Fibroblast of lung (primary cell): ENCODE measurements around the gene TMC5. TPM values are rescaled to one million over a fixed set of nuclear protein-coding genes. Genes with fewer than 3 reads are reported as not detected.

ENCODE experiments used
- DNase-seq, 2 donors: peaks; one replicate each; pipeline versions ENCODE4 v3.0.0 to v3.0.0-alpha.2; 2010; ENCODE audit warnings: low read depth in 2 of 2
- H2AFZ ChIP-seq: 2 replicates; pipeline ENCODE4 v1.5.1; 2012; ENCODE audit warnings: low read length, control low read depth, inconsistent platforms
- H3K27ac ChIP-seq: 2 replicates; pipeline ENCODE4 v1.5.1; 2011; ENCODE audit warnings: low read length, control low read depth; ENCODE audit not compliant: insufficient read depth
- H3K27me3 ChIP-seq: 2 replicates; pipeline ENCODE4 v1.5.1; 2011; ENCODE audit warnings: mild to moderate bottlenecking, low read length; ENCODE audit not compliant: control insufficient read depth, insufficient read depth
- H3K36me3 ChIP-seq: 2 replicates; pipeline ENCODE4 v1.5.1; 2011; ENCODE audit warnings: low read length; ENCODE audit not compliant: control insufficient read depth, insufficient read depth
- H3K4me1 ChIP-seq: 2 replicates; pipeline ENCODE4 v1.5.1; 2011; ENCODE audit warnings: low read length; ENCODE audit not compliant: control insufficient read depth, insufficient read depth; ENCODE audit errors: extremely low read depth
- H3K4me2 ChIP-seq: 2 replicates; pipeline ENCODE4 v1.5.1; 2011; ENCODE audit warnings: low read length, control low read depth; ENCODE audit not compliant: insufficient read depth; ENCODE audit errors: extremely low read depth
- H3K4me3 ChIP-seq, 4 experiments: fragments of 200-600 bp in 1 of 4; sonication (generic) in 1 of 4; replicated peaks in 1 of 4; 2 replicates each; pipeline ENCODE4 v1.5.1; 2011 to 2016; ENCODE audit warnings: low read length in 4 of 4, low read depth in 3 of 4, mild to moderate bottlenecking in 3 of 4, control low read depth in 2 of 4, inconsistent platforms in 1 of 4, mixed read lengths in 1 of 4; ENCODE audit not compliant: insufficient read depth in 1 of 4; ENCODE audit errors: control extremely low read depth in 1 of 4
- H3K79me2 ChIP-seq: 2 replicates; pipeline ENCODE4 v1.5.1; 2012; ENCODE audit warnings: mild to moderate bottlenecking, low read length, inconsistent platforms; ENCODE audit not compliant: control insufficient read depth, insufficient read depth
- H3K9ac ChIP-seq: 2 replicates; pipeline ENCODE4 v1.5.1; 2011; ENCODE audit warnings: mild to moderate bottlenecking, low read length, control low read depth; ENCODE audit not compliant: insufficient read depth
- H3K9me3 ChIP-seq: 2 replicates; pipeline ENCODE4 v1.5.1; 2012; ENCODE audit warnings: low read depth, low read length; ENCODE audit not compliant: control insufficient read depth, insufficient read depth
- H4K20me1 ChIP-seq: 2 replicates; pipeline ENCODE4 v1.5.1; 2011; ENCODE audit warnings: low read length; ENCODE audit not compliant: control insufficient read depth, insufficient read depth; ENCODE audit errors: extremely low read depth
- CTCF ChIP-seq, 2 donors: IDR thresholded peaks in 1 of 2; conservative IDR thresholded peaks in 1 of 2; 1 replicate in 1 of 2; 2 replicates in 1 of 2; pipeline ENCODE4 v1.5.1; 2011 to 2012; ENCODE audit warnings: low read length in 2 of 2, control low read depth in 1 of 2, inconsistent platforms in 1 of 2, low read depth in 1 of 2, mild to moderate bottlenecking in 1 of 2
- EZH2 ChIP-seq: IDR thresholded peaks from 2 replicates; pipeline ENCODE4 v1.5.1; 2012; ENCODE audit warnings: low read length, control low read depth, mild to moderate bottlenecking; ENCODE audit errors: missing control alignments
- polyA plus RNA-seq, 2 donors: library from polyadenylated mRNA; depleted of rRNA in 1 of 2; stranded (reverse) in 1 of 2; unstranded in 1 of 2; fragments of >200 nt; gene quantifications; 2 replicates each; pipeline ENCODE4 v1.2.1, GENCODE V29; 2011 to 2012; ENCODE audit warnings: missing spikeins in 1 of 2
- total RNA-seq: library from RNA; depleted of rRNA; stranded (reverse); fragments of >200 nt; gene quantifications from 2 replicates; pipeline ENCODE4 v1.2.1, GENCODE V29; 2014

Gene TMC5
- total and polyA plus RNA-seq, 2 donors (not counting 1 experiment from before 2014, with no cell fraction given), result not detected

- TF ChIP-seq EZH2 (no peak), CTCF (conservative IDR thresholded peaks at IDR 0.05 in 1 of 2, IDR thresholded peaks at IDR 0.05 in 1 of 2; ENCODE audit: low read depth in 1 of 2, low read length in 2 of 2) (no peak)
- no peaks in the 10 kb centered on the region for H4K20me1 ChIP-seq
- H3K36me3 ChIP-seq, result no peaks in the 10 kb centered on the region
- H3K4me3 ChIP-seq, result no peak overlapping the region
- no peak overlapping the region for H3K9ac ChIP-seq
- no peak overlapping the region for H2AFZ ChIP-seq
- H3K27ac ChIP-seq, result no peak overlapping the region
- H3K27me3 ChIP-seq, result no peaks in the 10 kb centered on the region
- no peaks in the 10 kb centered on the region for H3K4me1 ChIP-seq
- H3K79me2 ChIP-seq, result no peaks in the 10 kb centered on the region
- H3K4me2 ChIP-seq, result no peak overlapping the region
- no peaks in the 10 kb centered on the region for H3K9me3 ChIP-seq
- no peak for DNase-seq
Measured at GRCh38 chr16:19482291-19482690, 64.6 kb downstream of the TMC5 start.

GRCh38 chr16:19484096-19484495 lies 66.4 kb downstream of the TMC5 start:
- no peaks in the 10 kb centered on the region for H4K20me1 ChIP-seq

GRCh38 chr16:19485611-19486010 lies 67.9 kb downstream of the TMC5 start:
- Histone ChIP-seq H4K20me1 (no peaks in the 10 kb centered on the region), H3K4me1 (no peaks in the 10 kb centered on the region), H3K79me2 (no peaks in the 10 kb centered on the region), H3K4me3 (no peak overlapping the region), H3K9ac (no peak overlapping the region), H3K4me2 (no peak overlapping the region), H3K27me3 (no peaks in the 10 kb centered on the region), H2AFZ (no peak overlapping the region), H3K36me3 (no peaks in the 10 kb centered on the region), H3K27ac (no peak overlapping the region), H3K9me3 (no peaks in the 10 kb centered on the region)
- DNase-seq, result no peak
- TF ChIP-seq EZH2, result no peak
- no peak for TF ChIP-seq CTCF (conservative IDR thresholded peaks at IDR 0.05 in 1 of 2, IDR thresholded peaks at IDR 0.05 in 1 of 2; ENCODE audit: low read depth in 1 of 2, low read length in 2 of 2)

More at GRCh38 chr16:19484096-19484495, 66.4 kb downstream of the TMC5 start:
- Histone ChIP-seq H2AFZ (no peak overlapping the region), H3K36me3 (no peaks in the 10 kb centered on the region), H3K9me3 (no peaks in the 10 kb centered on the region), H3K27me3 (no peaks in the 10 kb centered on the region), H3K9ac (no peak overlapping the region), H3K4me2 (no peak overlapping the region), H3K79me2 (no peaks in the 10 kb centered on the region), H3K4me1 (no peaks in the 10 kb centered on the region), H3K4me3 (no peak overlapping the region), H3K27ac (no peak overlapping the region)
- no peak for TF ChIP-seq CTCF (conservative IDR thresholded peaks at IDR 0.05 in 1 of 2, IDR thresholded peaks at IDR 0.05 in 1 of 2; ENCODE audit: low read depth in 1 of 2, low read length in 2 of 2)
- no peak for TF ChIP-seq EZH2
- no peak for DNase-seq
